PC-3 (cell line): ENCODE measurements around the gene CRYAA. TPM values are rescaled to one million over a fixed set of nuclear protein-coding genes. Genes with fewer than 3 reads are reported as not detected.
"Not testable (repeated sequence)": the region's sequence is repeated elsewhere in the genome, so short reads cannot be mapped to it uniquely, and the experiment has no call there.

ENCODE experiments used
- ATAC-seq: fragments of 200-7000 bp; cut with Tn5 transposase; 2 replicates; pipeline ENCODE4 v1.9.1; 2020; ENCODE audit warnings: mild to moderate bottlenecking, moderate library complexity
- BruUV-seq: library from RNA; stranded (reverse); fragments of 400-500 nt; replicated peaks from 2 replicates; lab custom pipeline; 2021; lab: Mats Ljungman, UMichigan
- CTCF ChIA-PET: fragments of 300-600 bp; sonication (Branson Sonifier 250); formaldehyde crosslinking; loops from one replicate; lab custom pipeline; 2022; ENCODE audit warnings: antibody characterized with exemption; lab: Charles Lee
- POLR2A ChIA-PET: fragments of 300-600 bp; sonication (Branson Sonifier 250); formaldehyde crosslinking; loops from one replicate; lab custom pipeline; 2022; ENCODE audit warnings: antibody characterized with exemption; ENCODE audit not compliant: unreplicated experiment; lab: Charles Lee
- DNase-seq: peaks from one replicate; pipeline ENCODE4 v3.0.0-alpha.2; 2015
- H2AFZ ChIP-seq: fragments of 300-600 bp; sonication (generic); 2 replicates; pipeline ENCODE4 v1.6.0; 2016; ENCODE audit warnings: antibody characterized with exemption, low read length
- H3F3A ChIP-seq: fragments of 300-600 bp; sonication (generic); one replicate; pipeline ENCODE4 v1.6.0; 2017; ENCODE audit warnings: antibody characterized with exemption, low read length, control low read depth, mild to moderate bottlenecking; ENCODE audit not compliant: unreplicated experiment
- H3K27ac ChIP-seq: fragments of 300-600 bp; sonication (generic); 2 replicates; pipeline ENCODE4 v1.5.1; 2016; ENCODE audit warnings: mild to moderate bottlenecking, low read length
- H3K27me3 ChIP-seq: fragments of 300-600 bp; sonication (generic); 2 replicates; pipeline ENCODE4 v1.6.1; 2016; ENCODE audit warnings: low read length, mixed read lengths
- H3K36me3 ChIP-seq: fragments of 300-600 bp; sonication (generic); 2 replicates; pipeline ENCODE4 v1.6.1; 2016; ENCODE audit warnings: low read depth, mixed run types, low read length, mixed read lengths
- H3K4me1 ChIP-seq: fragments of 300-600 bp; sonication (generic); 2 replicates; pipeline ENCODE4 v1.5.1; 2016; ENCODE audit warnings: low read length; ENCODE audit not compliant: insufficient read depth
- H3K4me2 ChIP-seq: fragments of 300-600 bp; sonication (generic); 2 replicates; pipeline ENCODE4 v1.6.0; 2016; ENCODE audit warnings: low read length
- H3K4me3 ChIP-seq: fragments of 300-600 bp; sonication (generic); 2 replicates; pipeline ENCODE4 v1.5.1; 2016; ENCODE audit warnings: mild to moderate bottlenecking, low read length, mixed read lengths
- H3K79me2 ChIP-seq: fragments of 300-600 bp; sonication (generic); 2 replicates; pipeline ENCODE4 v1.6.1; 2017; ENCODE audit warnings: low read length, mixed read lengths
- H3K9ac ChIP-seq: fragments of 300-600 bp; sonication (generic); 2 replicates; pipeline ENCODE4 v1.6.0; 2016; ENCODE audit warnings: mild to moderate bottlenecking, low read length
- H3K9me2 ChIP-seq: fragments of 300-600 bp; sonication (generic); replicated peaks from 2 replicates; pipeline ENCODE4 v1.6.1; 2016; ENCODE audit warnings: mixed run types, low read length, mixed read lengths
- H3K9me3 ChIP-seq: fragments of 300-600 bp; sonication (generic); 2 replicates; pipeline ENCODE4 v1.6.1; 2016; ENCODE audit warnings: low read length, mixed read lengths
- H4K20me1 ChIP-seq: fragments of 300-600 bp; sonication (generic); 2 replicates; pipeline ENCODE4 v1.6.1; 2016; ENCODE audit warnings: low read length, mixed read lengths
- intact Hi-C: fragments of 100-400 bp; cut with micrococcal nuclease; formaldehyde crosslinking; loops from 2 replicates; pipeline ENCODE4 v1.9.0; 2023
- total RNA-seq: library from RNA; depleted of rRNA; stranded (reverse); fragments of >200 nt; gene quantifications from 2 replicates; pipeline ENCODE4 v1.2.3, GENCODE V29; 2014

The CRYAA gene
- total RNA-seq, 1 experiment from 2014 or later = not detected

- H2AFZ ChIP-seq, H3K9me3 ChIP-seq, POLR2A ChIA-PET, intact Hi-C loops, H3K79me2 ChIP-seq, H3K27me3 ChIP-seq, H3K9ac ChIP-seq, BruUV-seq, H3K4me3 ChIP-seq, ATAC-seq, H3K4me2 ChIP-seq, H3K27ac ChIP-seq, DNase-seq, H4K20me1 ChIP-seq, H3K4me1 ChIP-seq, H3F3A ChIP-seq, H3K36me3 ChIP-seq, H3K9me2 ChIP-seq, CTCF ChIA-PET: not testable (repeated sequence)
Observed at GRCh38 chr21:43149344-43149743, 19.5 kb upstream of the CRYAA start.

- H3K27me3 ChIP-seq, H3K4me2 ChIP-seq, H3K4me3 ChIP-seq, ATAC-seq, H3K9ac ChIP-seq, H3K9me3 ChIP-seq, H3K9me2 ChIP-seq, H3K27ac ChIP-seq, DNase-seq, H3K4me1 ChIP-seq, POLR2A ChIA-PET, CTCF ChIA-PET, BruUV-seq, intact Hi-C loops, H4K20me1 ChIP-seq, H3F3A ChIP-seq, H2AFZ ChIP-seq, H3K36me3 ChIP-seq, H3K79me2 ChIP-seq: not testable (repeated sequence)
Observed at GRCh38 chr21:43153601-43154000, 15.2 kb upstream of the CRYAA start.

- H2AFZ ChIP-seq, ATAC-seq, H3K9ac ChIP-seq, H3K9me2 ChIP-seq, H4K20me1 ChIP-seq, H3K27me3 ChIP-seq, H3K27ac ChIP-seq, POLR2A ChIA-PET, intact Hi-C loops, H3K36me3 ChIP-seq, H3K4me2 ChIP-seq, BruUV-seq, H3F3A ChIP-seq, H3K79me2 ChIP-seq, CTCF ChIA-PET, DNase-seq, H3K4me3 ChIP-seq, H3K9me3 ChIP-seq, H3K4me1 ChIP-seq: not testable (repeated sequence)
Observed at GRCh38 chr21:43159279-43160175, 9.3 kb upstream of the CRYAA start.

- BruUV-seq = TSS peak; percentile 57
- H3K4me3 ChIP-seq, CTCF ChIA-PET, H2AFZ ChIP-seq, H3F3A ChIP-seq, H3K9ac ChIP-seq, H3K36me3 ChIP-seq, POLR2A ChIA-PET, H3K27me3 ChIP-seq, H3K9me3 ChIP-seq, H3K4me1 ChIP-seq, H4K20me1 ChIP-seq, H3K9me2 ChIP-seq, H3K79me2 ChIP-seq, DNase-seq, H3K4me2 ChIP-seq, H3K27ac ChIP-seq, intact Hi-C loops: not testable (repeated sequence)
- ATAC-seq = peak; percentile 67
Observed at GRCh38 chr21:43161826-43162707, 6.7 kb upstream of the CRYAA start.

- CTCF ChIA-PET, intact Hi-C loops: not testable (repeated sequence)
Observed at GRCh38 chr21:43162708-43163205, 6.1 kb upstream of the CRYAA start.

GRCh38 chr21:43164823-43165222 is 4.0 kb upstream of the CRYAA start:
- H3K4me1 ChIP-seq, H2AFZ ChIP-seq, H3K9me3 ChIP-seq, H3K9ac ChIP-seq, intact Hi-C loops, H3K27ac ChIP-seq, BruUV-seq, H3K79me2 ChIP-seq, ATAC-seq, DNase-seq, H3K4me2 ChIP-seq, H3K27me3 ChIP-seq, H3F3A ChIP-seq, H3K9me2 ChIP-seq, H4K20me1 ChIP-seq, POLR2A ChIA-PET, H3K4me3 ChIP-seq, CTCF ChIA-PET, H3K36me3 ChIP-seq: not testable (repeated sequence)

More at GRCh38 chr21:43162708-43163205, 6.1 kb upstream of the CRYAA start:
- H3K79me2 ChIP-seq, H3K27ac ChIP-seq, H3K4me2 ChIP-seq, POLR2A ChIA-PET, H3K4me1 ChIP-seq, BruUV-seq, H3K9me3 ChIP-seq, H3K36me3 ChIP-seq, H3K4me3 ChIP-seq, H3F3A ChIP-seq, H3K9ac ChIP-seq, H2AFZ ChIP-seq, H4K20me1 ChIP-seq, H3K9me2 ChIP-seq, DNase-seq, H3K27me3 ChIP-seq: not testable (repeated sequence)
- ATAC-seq = peak; percentile 85
